SU-DHL-6 (cell line): ENCODE data around the gene TRIM36.

Experiments
- EZH2phosphoT487 ChIP-seq: fragments of 200-600 bp; sonication (generic), shearing (Covaris generic); conservative IDR thresholded peaks from 2 replicates; pipeline ENCODE4 v1.6.1; 2018; ENCODE audit warnings: mild to moderate bottlenecking, antibody characterized with exemption, low read length, moderate library complexity, mixed read lengths
- TF ChIP-seq, protein P1 (sequence below): fragments of 200-600 bp; sonication (generic); IDR thresholded peaks from one replicate; pipeline ENCODE4 v1.5.1; 2017; ENCODE audit warnings: antibody characterized with exemption, mild to moderate bottlenecking, low read length, moderate library complexity; ENCODE audit not compliant: insufficient read depth, poor library complexity, severe bottlenecking

- TF ChIP-seq, protein P1, sequence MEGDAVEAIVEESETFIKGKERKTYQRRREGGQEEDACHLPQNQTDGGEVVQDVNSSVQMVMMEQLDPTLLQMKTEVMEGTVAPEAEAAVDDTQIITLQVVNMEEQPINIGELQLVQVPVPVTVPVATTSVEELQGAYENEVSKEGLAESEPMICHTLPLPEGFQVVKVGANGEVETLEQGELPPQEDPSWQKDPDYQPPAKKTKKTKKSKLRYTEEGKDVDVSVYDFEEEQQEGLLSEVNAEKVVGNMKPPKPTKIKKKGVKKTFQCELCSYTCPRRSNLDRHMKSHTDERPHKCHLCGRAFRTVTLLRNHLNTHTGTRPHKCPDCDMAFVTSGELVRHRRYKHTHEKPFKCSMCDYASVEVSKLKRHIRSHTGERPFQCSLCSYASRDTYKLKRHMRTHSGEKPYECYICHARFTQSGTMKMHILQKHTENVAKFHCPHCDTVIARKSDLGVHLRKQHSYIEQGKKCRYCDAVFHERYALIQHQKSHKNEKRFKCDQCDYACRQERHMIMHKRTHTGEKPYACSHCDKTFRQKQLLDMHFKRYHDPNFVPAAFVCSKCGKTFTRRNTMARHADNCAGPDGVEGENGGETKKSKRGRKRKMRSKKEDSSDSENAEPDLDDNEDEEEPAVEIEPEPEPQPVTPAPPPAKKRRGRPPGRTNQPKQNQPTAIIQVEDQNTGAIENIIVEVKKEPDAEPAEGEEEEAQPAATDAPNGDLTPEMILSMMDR = no peak
- no peak for TF ChIP-seq EZH2phosphoT487
These were observed 18.4 kb downstream of the TRIM36 start for GRCh38 chr5:115151208-115151805.
